Measurements from ENCODE around the gene TNFSF11.

TNFSF11 gene, protein sequence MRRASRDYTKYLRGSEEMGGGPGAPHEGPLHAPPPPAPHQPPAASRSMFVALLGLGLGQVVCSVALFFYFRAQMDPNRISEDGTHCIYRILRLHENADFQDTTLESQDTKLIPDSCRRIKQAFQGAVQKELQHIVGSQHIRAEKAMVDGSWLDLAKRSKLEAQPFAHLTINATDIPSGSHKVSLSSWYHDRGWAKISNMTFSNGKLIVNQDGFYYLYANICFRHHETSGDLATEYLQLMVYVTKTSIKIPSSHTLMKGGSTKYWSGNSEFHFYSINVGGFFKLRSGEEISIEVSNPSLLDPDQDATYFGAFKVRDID

GRCh38 chr13:42574011-42574410, at the start of gene TNFSF11:
Gene TNFSF11 (plus strand): TSS chr13:42574152. CDS start chr13:42574304, 152 bp downstream.
- Mint-ChIP-seq H3K36me3 (ENCODE audit: insufficient read depth) (peaks cover 2% of the 10 kb centered on the region), H3K4me1 (peaks cover 10% of the 10 kb centered on the region), H3K27me3 (peaks cover 56% of the 10 kb centered on the region), H3K9me3 (no peaks in the 10 kb centered on the region), H3K27ac (ENCODE audit: low read depth) (no peak within 1 kb of the TSS), H3K4me3 (peak within 1 kb of the TSS; percentile 88)
- DNase-seq (ENCODE audit: low spot score in 2 of 2) (no peak), ATAC-seq (replicated peaks; ENCODE audit: extremely low read depth, poor library complexity, severe bottlenecking) (peak; percentile 42)

DNA sequence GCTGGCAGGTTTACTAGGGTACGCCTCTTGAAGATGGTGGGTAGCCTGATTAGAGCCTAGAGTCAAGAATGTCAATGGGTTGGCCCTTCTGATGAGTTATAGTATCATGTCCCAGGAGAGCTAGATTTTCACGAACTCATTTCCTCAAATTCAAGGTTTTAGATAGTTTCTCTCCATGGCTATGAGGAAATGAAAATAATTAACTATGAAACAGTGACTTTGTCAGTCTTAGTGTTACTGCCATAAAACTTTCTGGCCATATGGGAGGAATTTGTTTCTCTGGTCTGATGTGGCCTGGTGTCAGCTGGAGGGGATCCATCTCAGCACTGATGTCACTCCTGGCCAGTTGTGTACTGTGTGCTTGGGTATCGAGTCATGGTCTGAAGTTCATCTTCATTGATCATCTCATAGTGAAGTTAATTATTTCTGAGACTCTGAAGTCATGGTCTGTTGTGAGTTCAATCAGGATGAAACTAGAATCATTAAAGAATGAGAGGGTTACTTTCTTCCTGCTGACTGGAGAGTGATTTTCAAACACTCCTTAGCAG, 49.4 kb upstream of the TNFSF11 start:
- Mint-ChIP-seq H3K4me1 (no peaks in the 10 kb centered on the region), H3K36me3 (ENCODE audit: insufficient read depth) (no peaks in the 10 kb centered on the region), H3K27me3 (no peaks in the 10 kb centered on the region), H3K4me3 (no peak overlapping the region), H3K9me3 (peaks cover 7% of the 10 kb centered on the region), H3K27ac (ENCODE audit: low read depth) (no peak overlapping the region)
- no peak for ATAC-seq (replicated peaks; ENCODE audit: extremely low read depth, poor library complexity, severe bottlenecking)
- no peak for DNase-seq (ENCODE audit: low spot score in 2 of 2)

DNA sequence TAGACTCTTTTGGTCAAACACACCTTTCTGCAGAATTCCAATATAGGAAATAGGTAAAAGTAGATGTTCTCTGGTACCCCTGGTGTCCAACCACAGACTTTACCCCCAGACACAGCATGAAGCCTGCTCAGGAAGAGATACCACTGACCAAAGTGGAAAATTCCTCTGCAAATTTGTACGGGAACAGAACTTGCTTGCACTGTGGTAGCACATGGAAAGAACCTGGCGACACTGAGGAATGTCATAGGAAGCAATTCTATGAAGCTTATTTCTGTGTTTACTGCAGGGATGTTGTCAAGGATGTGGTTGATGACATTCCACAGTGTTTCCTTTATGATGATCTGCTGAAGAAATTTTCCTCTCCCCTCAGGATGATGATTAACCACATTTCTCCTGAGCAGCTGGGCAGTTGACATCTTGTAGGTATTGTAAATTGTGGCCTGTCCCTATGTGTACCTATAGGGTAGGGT, 48.9 kb upstream of the TNFSF11 start:
- Mint-ChIP-seq H3K27ac (ENCODE audit: low read depth) (no peak overlapping the region), H3K4me3 (no peak overlapping the region), H3K27me3 (no peaks in the 10 kb centered on the region), H3K9me3 (peaks cover 7% of the 10 kb centered on the region), H3K36me3 (ENCODE audit: insufficient read depth) (no peaks in the 10 kb centered on the region), H3K4me1 (no peaks in the 10 kb centered on the region)
- DNase-seq (ENCODE audit: low spot score in 2 of 2) (no peak), ATAC-seq (replicated peaks; ENCODE audit: extremely low read depth, poor library complexity, severe bottlenecking) (no peak)

DNA sequence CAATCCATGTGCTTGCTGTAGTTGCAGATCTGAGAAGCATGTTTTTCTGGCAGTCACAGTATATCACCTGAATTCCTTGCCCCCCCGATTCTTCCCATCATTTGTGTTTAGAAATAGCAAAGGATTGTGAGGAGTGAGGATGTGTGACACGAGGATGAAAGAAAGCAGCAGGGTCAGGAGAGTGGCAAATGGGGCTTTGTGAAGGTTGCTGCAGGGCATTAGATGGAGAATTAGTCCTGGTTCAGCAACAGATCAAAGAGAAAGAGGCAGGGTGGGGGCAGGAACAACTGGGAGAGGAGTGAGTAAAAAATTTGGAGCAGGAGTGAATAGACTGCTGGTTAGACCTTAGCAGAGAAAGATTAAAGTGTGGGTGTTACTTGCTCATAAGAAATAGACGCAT, 47.7 kb upstream of the TNFSF11 start:
- peaks cover 7% of the 10 kb centered on the region for H3K9me3 Mint-ChIP-seq
- H3K4me1 Mint-ChIP-seq, result peaks cover 7% of the 10 kb centered on the region
- H3K27me3 Mint-ChIP-seq, result no peaks in the 10 kb centered on the region
- no peak overlapping the region for H3K4me3 Mint-ChIP-seq
- no peaks in the 10 kb centered on the region for H3K36me3 Mint-ChIP-seq (ENCODE audit: insufficient read depth)
- DNase-seq (ENCODE audit: low spot score in 2 of 2) (no peak), ATAC-seq (replicated peaks; ENCODE audit: extremely low read depth, poor library complexity, severe bottlenecking) (no peak)
- H3K27ac Mint-ChIP-seq (ENCODE audit: low read depth), result no peak overlapping the region

DNA sequence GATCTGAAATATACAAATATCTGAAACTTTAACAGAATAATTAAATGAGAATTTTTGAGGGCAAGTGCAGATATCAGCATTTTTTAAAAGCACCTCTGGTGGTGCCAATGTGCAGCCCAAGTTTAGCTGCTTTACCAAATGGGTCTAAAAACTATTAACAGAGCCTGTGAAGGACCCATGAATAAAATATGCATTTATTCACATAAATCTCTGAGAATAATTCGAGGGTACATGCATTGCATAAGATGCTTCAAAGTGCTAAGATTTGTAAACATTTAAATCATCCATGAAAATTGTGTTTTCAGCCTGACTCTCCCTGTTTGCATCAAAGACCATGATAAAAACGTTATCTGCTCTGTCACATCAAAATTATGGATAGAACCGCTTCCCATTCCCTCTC, 47.1 kb upstream of the TNFSF11 start:
- H3K4me3 Mint-ChIP-seq, result no peak overlapping the region
- H3K9me3 Mint-ChIP-seq, result peaks cover 7% of the 10 kb centered on the region
- peaks cover 7% of the 10 kb centered on the region for H3K4me1 Mint-ChIP-seq
- no peak for ATAC-seq (replicated peaks; ENCODE audit: extremely low read depth, poor library complexity, severe bottlenecking)
- H3K27me3 Mint-ChIP-seq, result no peaks in the 10 kb centered on the region
- H3K36me3 Mint-ChIP-seq (ENCODE audit: insufficient read depth), result no peaks in the 10 kb centered on the region
- H3K27ac Mint-ChIP-seq (ENCODE audit: low read depth), result no peak overlapping the region
- no peak for DNase-seq (ENCODE audit: low spot score in 2 of 2)

DNA sequence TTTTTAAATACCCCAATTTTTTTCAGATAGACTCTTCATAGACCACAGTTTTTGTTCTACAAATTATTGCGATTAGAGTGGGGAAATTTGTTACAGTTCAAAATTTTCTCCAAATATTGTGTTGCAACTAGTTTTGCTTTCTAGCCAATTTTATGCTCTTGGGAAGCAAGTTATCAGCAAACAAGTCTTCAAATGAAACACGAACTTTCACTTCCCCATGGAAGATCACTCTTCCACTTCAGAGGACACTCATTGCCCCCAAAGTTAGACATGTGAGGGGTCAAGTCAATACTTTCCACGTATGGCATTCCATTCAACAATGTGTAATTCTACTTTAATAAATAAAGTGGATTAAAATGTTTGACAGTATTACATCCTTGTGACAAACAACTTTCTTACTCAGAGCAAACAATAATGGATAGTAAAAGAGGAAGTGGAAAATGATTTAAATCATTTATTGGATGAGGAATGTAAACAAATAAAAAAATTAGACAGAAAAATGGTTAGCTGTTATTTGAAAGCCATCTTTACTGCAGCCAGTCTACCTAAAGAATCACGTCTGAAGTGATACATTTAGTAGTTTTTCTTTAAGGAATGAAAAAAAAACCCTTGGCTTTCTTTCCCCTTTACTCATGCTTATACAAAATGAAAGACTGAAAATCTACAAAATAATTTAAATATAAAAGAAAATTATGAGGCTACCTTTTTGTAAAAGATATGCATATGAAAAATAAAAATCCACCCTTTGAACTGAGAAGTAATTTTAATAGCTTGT, 41.2 kb upstream of the TNFSF11 start:
- no peak overlapping the region for H3K27ac Mint-ChIP-seq (ENCODE audit: low read depth)
- no peak overlapping the region for H3K4me3 Mint-ChIP-seq
- H3K9me3 Mint-ChIP-seq, result peaks cover 4% of the 10 kb centered on the region
- no peaks in the 10 kb centered on the region for H3K36me3 Mint-ChIP-seq (ENCODE audit: insufficient read depth)
- H3K4me1 Mint-ChIP-seq, result peaks cover 7% of the 10 kb centered on the region
- no peak for ATAC-seq (replicated peaks; ENCODE audit: extremely low read depth, poor library complexity, severe bottlenecking)
- DNase-seq (ENCODE audit: low spot score in 2 of 2), result no peak
- H3K27me3 Mint-ChIP-seq, result peaks cover 9% of the 10 kb centered on the region

- peaks cover 7% of the 10 kb centered on the region for H3K4me1 Mint-ChIP-seq
These were observed 40.7 kb upstream of the TNFSF11 start for GRCh38 chr13:42533336-42533591.

GRCh38 chr13:42534785-42535184, 39.2 kb upstream of the TNFSF11 start:
- Mint-ChIP-seq H3K4me3 (no peak overlapping the region), H3K9me3 (peaks cover 4% of the 10 kb centered on the region), H3K27me3 (peaks cover 9% of the 10 kb centered on the region), H3K27ac (ENCODE audit: low read depth) (no peak overlapping the region), H3K4me1 (peaks cover 7% of the 10 kb centered on the region), H3K36me3 (ENCODE audit: insufficient read depth) (no peaks in the 10 kb centered on the region)
- no peak for ATAC-seq (replicated peaks; ENCODE audit: extremely low read depth, poor library complexity, severe bottlenecking)
- no peak for DNase-seq (ENCODE audit: low spot score in 2 of 2)

More at GRCh38 chr13:42533336-42533591, 40.7 kb upstream of the TNFSF11 start:
- Mint-ChIP-seq H3K36me3 (ENCODE audit: insufficient read depth) (no peaks in the 10 kb centered on the region), H3K9me3 (peaks cover 4% of the 10 kb centered on the region), H3K27ac (ENCODE audit: low read depth) (no peak overlapping the region), H3K27me3 (peaks cover 9% of the 10 kb centered on the region), H3K4me3 (no peak overlapping the region)
- DNase-seq (ENCODE audit: low spot score in 2 of 2) (no peak), ATAC-seq (replicated peaks; ENCODE audit: extremely low read depth, poor library complexity, severe bottlenecking) (no peak)

- H3K36me3 Mint-ChIP-seq (ENCODE audit: insufficient read depth), result no peaks in the 10 kb centered on the region
- DNase-seq (ENCODE audit: low spot score in 2 of 2), result no peak
- peaks cover 4% of the 10 kb centered on the region for H3K9me3 Mint-ChIP-seq
- ATAC-seq (replicated peaks; ENCODE audit: extremely low read depth, poor library complexity, severe bottlenecking), result no peak
- H3K4me3 Mint-ChIP-seq, result no peak overlapping the region
- peaks cover 9% of the 10 kb centered on the region for H3K27me3 Mint-ChIP-seq
- no peaks in the 10 kb centered on the region for H3K4me1 Mint-ChIP-seq
- H3K27ac Mint-ChIP-seq (ENCODE audit: low read depth), result no peak overlapping the region
These were observed 35.0 kb upstream of the TNFSF11 start for GRCh38 chr13:42538996-42539395.

DNA sequence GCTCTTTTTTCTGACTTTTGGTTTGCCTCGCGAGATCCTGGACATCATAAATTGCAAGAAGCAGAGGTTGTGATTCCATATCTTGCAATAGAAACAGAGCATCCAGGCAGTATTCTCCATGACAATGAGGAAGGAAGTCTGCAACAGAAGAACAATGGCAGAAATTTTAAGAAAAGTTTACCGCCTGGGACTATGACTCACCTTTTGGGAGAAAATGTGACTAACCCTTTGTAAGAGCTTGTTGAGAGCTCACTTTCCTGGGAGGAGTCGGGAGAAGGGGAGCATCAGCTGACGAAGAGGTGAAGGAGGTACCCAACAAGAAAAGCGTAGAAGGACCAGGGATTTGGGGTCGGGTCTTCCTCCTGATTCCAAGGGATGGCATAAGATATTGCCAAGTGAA, 34.3 kb upstream of the TNFSF11 start:
- Mint-ChIP-seq H3K27me3 (peaks cover 9% of the 10 kb centered on the region), H3K4me1 (no peaks in the 10 kb centered on the region), H3K9me3 (no peaks in the 10 kb centered on the region), H3K27ac (ENCODE audit: low read depth) (no peak overlapping the region), H3K36me3 (ENCODE audit: insufficient read depth) (no peaks in the 10 kb centered on the region), H3K4me3 (no peak overlapping the region)
- ATAC-seq (replicated peaks; ENCODE audit: extremely low read depth, poor library complexity, severe bottlenecking) (no peak), DNase-seq (ENCODE audit: low spot score in 2 of 2) (no peak)

GRCh38 chr13:42543215-42543797, 30.6 kb upstream of the TNFSF11 start:
- Mint-ChIP-seq H3K4me3 (no peak overlapping the region), H3K4me1 (no peaks in the 10 kb centered on the region), H3K9me3 (no peaks in the 10 kb centered on the region), H3K36me3 (ENCODE audit: insufficient read depth) (no peaks in the 10 kb centered on the region), H3K27me3 (no peaks in the 10 kb centered on the region), H3K27ac (ENCODE audit: low read depth) (no peak overlapping the region)
- ATAC-seq (replicated peaks; ENCODE audit: extremely low read depth, poor library complexity, severe bottlenecking) (no peak), DNase-seq (ENCODE audit: low spot score in 2 of 2) (no peak)

DNA sequence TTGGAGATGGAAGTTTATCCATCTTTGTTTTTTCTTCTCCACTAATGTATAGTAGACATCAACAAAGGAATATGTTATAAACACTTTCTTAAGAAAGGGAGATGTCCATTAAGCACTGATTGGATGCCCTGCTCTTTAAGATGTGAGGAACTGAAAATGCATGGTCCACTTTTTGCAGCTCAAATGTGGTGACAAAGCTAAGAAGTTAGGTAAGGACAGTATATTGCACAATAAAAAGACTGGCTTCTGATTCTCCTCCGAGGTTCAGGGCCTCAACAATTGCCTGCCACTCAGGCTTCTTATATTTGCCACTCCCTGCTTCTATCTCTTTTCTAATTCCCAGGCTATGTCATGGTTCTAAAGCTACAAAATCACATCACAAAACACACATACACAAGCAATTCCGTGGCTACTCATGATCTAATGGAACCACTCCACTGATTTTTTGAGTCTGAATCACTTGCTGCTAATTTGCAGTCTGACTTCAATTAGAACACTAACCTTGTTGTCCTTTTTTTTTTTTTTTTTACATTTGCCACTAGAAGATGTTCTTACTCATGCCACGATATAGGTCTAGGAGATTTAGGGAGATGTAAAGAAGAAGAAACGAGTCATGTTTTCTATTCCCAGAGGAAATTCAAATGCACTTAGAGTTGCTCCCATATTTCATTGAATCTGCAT, 29.6 kb upstream of the TNFSF11 start:
- Mint-ChIP-seq H3K27ac (ENCODE audit: low read depth) (no peak overlapping the region), H3K9me3 (no peaks in the 10 kb centered on the region), H3K27me3 (no peaks in the 10 kb centered on the region), H3K36me3 (ENCODE audit: insufficient read depth) (no peaks in the 10 kb centered on the region), H3K4me1 (no peaks in the 10 kb centered on the region), H3K4me3 (no peak overlapping the region)
- DNase-seq (ENCODE audit: low spot score in 2 of 2), result no peak
- ATAC-seq (replicated peaks; ENCODE audit: extremely low read depth, poor library complexity, severe bottlenecking), result no peak
